ENCODE measurements around the gene ANO9. TPM values are rescaled to one million over a fixed set of nuclear protein-coding genes. Genes with fewer than 3 reads are reported as not detected.
"Not testable (repeated sequence)": the region's sequence is repeated elsewhere in the genome, so short reads cannot be mapped to it uniquely, and the experiment has no call there.

The ANO9 gene
- total and polyA plus RNA-seq, 12 donors = 0.07 to 2.9 (median 0.97) TPM; not detected in 5

- WGBS, 4 donors = 86 to 94% (median 93%) methylated on average over 13 to 27 of the region's 27 CpGs
Measured at GRCh38 chr11:403761-404431, 37.9 kb downstream of the ANO9 start.

GRCh38 chr11:403021-403760 is 38.6 kb downstream of the ANO9 start:
- no peak for DNase-seq
- TF ChIP-seq POLR2A (IDR thresholded peaks at IDR 0.05) (no peak), CTCF (IDR thresholded peaks at IDR 0.05) (no peak)
- Histone ChIP-seq H3K27ac (no peak overlapping the region), H3K27me3 (peaks cover 5% of the 10 kb centered on the region), H3K9me3 (replicated peaks in 1 of 3) (no peaks in the 10 kb centered on the region), H3K4me3 (no peak overlapping the region), H3K4me1 (replicated peaks in 1 of 2) (peaks cover 0 to 9% of the 10 kb centered on the region in 2 donors), H3K36me3 (replicated peaks in 1 of 2) (no peaks in the 10 kb centered on the region)
- 68 to 91% (median 73%) methylated on average over 7 to 55 of the region's 55 CpGs; no CpG with 5 or more reads in 1 of the 4 donors for WGBS, 4 donors
- intact Hi-C loops (cut with DNase I) = no loop called here

More at GRCh38 chr11:403761-404431, 37.9 kb downstream of the ANO9 start:
- H3K27ac ChIP-seq = no peak overlapping the region
- TF ChIP-seq CTCF (IDR thresholded peaks at IDR 0.05) (no peak), POLR2A (IDR thresholded peaks at IDR 0.05) (no peak)
- H3K27me3 ChIP-seq = peaks cover 5% of the 10 kb centered on the region
- H3K4me1 ChIP-seq (replicated peaks in 1 of 2) = peaks cover 0 to 9% of the 10 kb centered on the region in 2 donors
- H3K9me3 ChIP-seq (replicated peaks in 1 of 3) = no peaks in the 10 kb centered on the region
- H3K36me3 ChIP-seq (replicated peaks in 1 of 2) = no peaks in the 10 kb centered on the region
- intact Hi-C loops (cut with DNase I) = no loop called here
- no peak overlapping the region for H3K4me3 ChIP-seq
- DNase-seq = no peak

GRCh38 chr11:401196-401595 is 40.6 kb downstream of the ANO9 start:
- DNase-seq; H3K4me3 ChIP-seq; H3K4me1 ChIP-seq (replicated peaks in 1 of 2); H3K27me3 ChIP-seq; H3K27ac ChIP-seq; H3K9me3 ChIP-seq (replicated peaks in 1 of 3); H3K36me3 ChIP-seq (replicated peaks in 1 of 2); intact Hi-C loops (cut with DNase I): not testable (repeated sequence)
- WGBS, 4 donors = 95% methylated on average over 30 of the region's 52 CpGs; no CpG with 5 or more reads in 3 of the 4 donors

- intact Hi-C loops (cut with DNase I) = no loop called here
- 50 to 85% (median 77%) methylated on average over 34 to 50 of the region's 50 CpGs for WGBS, 4 donors
- Histone ChIP-seq H3K4me3 (no peak overlapping the region), H3K36me3 (replicated peaks in 1 of 2) (no peaks in the 10 kb centered on the region), H3K4me1 (replicated peaks in 1 of 2) (peaks cover 5% of the 10 kb centered on the region in 2 donors), H3K27ac (no peak overlapping the region), H3K9me3 (replicated peaks in 1 of 3) (no peaks in the 10 kb centered on the region), H3K27me3 (peaks cover 5% of the 10 kb centered on the region)
- no peak for DNase-seq
- TF ChIP-seq CTCF (IDR thresholded peaks at IDR 0.05) = no peak
- no peak for TF ChIP-seq POLR2A (IDR thresholded peaks at IDR 0.05)
Measured at GRCh38 chr11:400241-400689, 41.5 kb downstream of the ANO9 start.
